IMR-90 (cell line): ENCODE data around the gene GSPT1. TPM values are rescaled to one million over a fixed set of nuclear protein-coding genes. Genes with fewer than 3 reads are reported as not detected.

Experiments
- ATAC-seq: fragments of 200-7000 bp; cut with Tn5 transposase; 2 replicates; pipeline ENCODE4 v1.9.1; 2020; ENCODE audit warnings: low read depth, mild to moderate bottlenecking, moderate library complexity
- BruUV-seq: library from RNA; stranded (reverse); fragments of 400-500 nt; replicated peaks from 2 replicates; lab custom pipeline; 2021; lab: Mats Ljungman, UMichigan
- CTCF ChIA-PET: fragments of 300-600 bp; formaldehyde crosslinking; extraction: SDS; loops from one replicate; lab custom pipeline; 2021; ENCODE audit warnings: antibody characterized with exemption; lab: Yijun Ruan, JAX
- POLR2A ChIA-PET: fragments of 300-600 bp; sonication (Branson Sonifier 250); formaldehyde crosslinking; loops from one replicate; lab custom pipeline; 2022; ENCODE audit warnings: antibody characterized with exemption; ENCODE audit not compliant: unreplicated experiment; lab: Charles Lee
- DNase-seq: peaks from one replicate; pipeline ENCODE4 v3.0.0; 2013
- H2AFZ ChIP-seq: replicated peaks from 2 replicates; pipeline ENCODE3; 2013; ENCODE audit warnings: low read length, mild to moderate bottlenecking; ENCODE audit not compliant: poor library complexity
- H2AK5ac ChIP-seq: 2 replicates; pipeline ENCODE4 v1.6.1; 2013; ENCODE audit warnings: low read depth, low read length, inconsistent platforms
- H2AK9ac ChIP-seq: replicated peaks from 2 replicates; pipeline ENCODE3; 2013; ENCODE audit warnings: mild to moderate bottlenecking, low read depth, low read length, moderate library complexity; ENCODE audit not compliant: poor library complexity
- H2BK120ac ChIP-seq: 2 replicates; pipeline ENCODE4 v1.6.1; 2013; ENCODE audit warnings: low read depth, low read length, inconsistent platforms
- H2BK15ac ChIP-seq: 3 replicates; pipeline ENCODE4 v1.6.1; 2013; ENCODE audit warnings: low read depth, low read length, inconsistent platforms
- H2BK20ac ChIP-seq: 2 replicates; pipeline ENCODE4 v1.6.1; 2013; ENCODE audit warnings: low read depth, mild to moderate bottlenecking, inconsistent platforms, low read length, moderate library complexity
- H2BK5ac ChIP-seq: 2 replicates; pipeline ENCODE4 v1.6.1; 2013; ENCODE audit warnings: mild to moderate bottlenecking, low read depth, low read length, inconsistent platforms; ENCODE audit not compliant: poor library complexity, severe bottlenecking
- H3K14ac ChIP-seq: replicated peaks from 2 replicates; pipeline ENCODE4 v1.6.1; 2013; ENCODE audit warnings: low read depth, low read length, inconsistent platforms
- H3K18ac ChIP-seq: 2 replicates; pipeline ENCODE4 v1.6.1; 2013; ENCODE audit warnings: low read depth, low read length, control low read depth
- H3K23ac ChIP-seq: 2 replicates; pipeline ENCODE4 v1.6.1; 2013; ENCODE audit warnings: low read depth, low read length, inconsistent platforms
- H3K27ac ChIP-seq: 2 replicates; pipeline ENCODE4 v1.5.1; 2013; ENCODE audit warnings: mild to moderate bottlenecking, control low read depth, low read length; ENCODE audit not compliant: insufficient read depth
- H3K27me3 ChIP-seq: 2 replicates; pipeline ENCODE4 v1.6.1; 2013; ENCODE audit warnings: low read length; ENCODE audit not compliant: control insufficient read depth, insufficient read depth
- H3K36me3 ChIP-seq: 2 replicates; pipeline ENCODE4 v1.6.1; 2013; ENCODE audit warnings: low read length, mixed read lengths; ENCODE audit not compliant: control insufficient read depth, insufficient read depth
- H3K4ac ChIP-seq: 2 replicates; pipeline ENCODE4 v1.6.1; 2013; ENCODE audit warnings: low read depth, low read length, inconsistent platforms
- H3K4me1 ChIP-seq: 2 replicates; pipeline ENCODE4 v1.6.1; 2013; ENCODE audit warnings: low read length, mixed read lengths; ENCODE audit not compliant: control insufficient read depth, insufficient read depth
- H3K4me2 ChIP-seq: 2 replicates; pipeline ENCODE4 v1.6.1; 2013; ENCODE audit warnings: low read depth, mild to moderate bottlenecking, control low read depth, low read length, moderate library complexity
- H3K4me3 ChIP-seq: 2 replicates; pipeline ENCODE4 v1.5.1; 2013; ENCODE audit warnings: low read depth, mild to moderate bottlenecking, control low read depth, low read length, moderate library complexity; ENCODE audit not compliant: insufficient read depth
- H3K56ac ChIP-seq: 2 replicates; pipeline ENCODE4 v1.6.1; 2013; ENCODE audit warnings: low read length, inconsistent platforms; ENCODE audit not compliant: insufficient read depth; ENCODE audit errors: extremely low read depth
- H3K79me1 ChIP-seq, 2 experiments: 2 replicates each; pipeline ENCODE4 v1.6.1; 2013; ENCODE audit warnings: low read length in 2 of 2, inconsistent platforms in 1 of 2, low read depth in 1 of 2
- H3K9ac ChIP-seq: 2 replicates; pipeline ENCODE4 v1.6.1; 2013; ENCODE audit warnings: low read depth, low read length, control low read depth
- H3K9me1 ChIP-seq: 2 replicates; pipeline ENCODE4 v1.6.1; 2013; ENCODE audit warnings: low read length, inconsistent platforms; ENCODE audit not compliant: insufficient read depth
- H3K9me3 ChIP-seq: 2 replicates; pipeline ENCODE4 v1.6.1; 2013; ENCODE audit warnings: low read length; ENCODE audit not compliant: control insufficient read depth, insufficient read depth
- H4K20me1 ChIP-seq: 2 replicates; pipeline ENCODE4 v1.6.1; 2013; ENCODE audit warnings: low read length, inconsistent platforms; ENCODE audit not compliant: insufficient read depth
- H4K5ac ChIP-seq: 2 replicates; pipeline ENCODE4 v1.6.1; 2013; ENCODE audit warnings: mild to moderate bottlenecking, low read depth, low read length, control low read depth
- H4K8ac ChIP-seq, 2 experiments: 2 replicates each; pipeline ENCODE4 v1.6.1; 2013; ENCODE audit warnings: low read depth in 2 of 2, low read length in 2 of 2, control low read depth in 1 of 2, inconsistent platforms in 1 of 2
- H4K91ac ChIP-seq: 2 replicates; pipeline ENCODE4 v1.6.1; 2013; ENCODE audit warnings: low read depth, low read length, inconsistent platforms; ENCODE audit not compliant: insufficient read depth
- CEBPB ChIP-seq: IDR thresholded peaks from 2 replicates; pipeline ENCODE4 v1.6.1; 2012; ENCODE audit warnings: low read depth, low read length, improper control_type of control experiment
- MAZ ChIP-seq: IDR thresholded peaks from 2 replicates; pipeline ENCODE4 v1.6.1; 2012; ENCODE audit warnings: low read depth, mild to moderate bottlenecking, low read length, improper control_type of control experiment, moderate library complexity, borderline replicate concordance
- NFE2L2 ChIP-seq: fragments of 150-350 bp; IDR thresholded peaks from 2 replicates; pipeline ENCODE4 v1.6.1; 2016; ENCODE audit warnings: low read depth, mild to moderate bottlenecking, low read length
- POLR2A ChIP-seq: IDR thresholded peaks from 2 replicates; pipeline ENCODE4 v1.6.1; 2012; ENCODE audit warnings: mild to moderate bottlenecking, low read depth, low read length
- RAD21 ChIP-seq: IDR thresholded peaks from 2 replicates; pipeline ENCODE4 v1.6.1; 2012; ENCODE audit warnings: low read length, improper control_type of control experiment
- SMC3 ChIP-seq: fragments of 150-350 bp; IDR thresholded peaks from 2 replicates; pipeline ENCODE4 v1.6.1; 2016; ENCODE audit warnings: low read depth, mild to moderate bottlenecking, antibody characterized with exemption, low read length, moderate library complexity
- WGBS, 2 experiments: methylation state at CpG; one replicate each; pipeline versions ENCODE4 v1.1.5 to v1.1.7; 2013; ENCODE audit warnings: missing lambda C conversion rate in 2 of 2; ENCODE audit not compliant: insufficient read length in 1 of 2; ENCODE audit errors: extremely low coverage in 2 of 2; 5-methylcytosine and 5-hydroxymethylcytosine counted together
- dilution Hi-C: fragments of 300-500 bp; cut with HindIII; formaldehyde crosslinking; loops from one replicate; pipeline ENCODE4 v1.14.3; 2018; ENCODE audit warnings: low sequenced_read_pairs; ENCODE audit not compliant: unreplicated experiment
- in situ Hi-C: fragments of 300-500 bp; cut with MboI; formaldehyde crosslinking; loops from 3 replicates; pipeline ENCODE4 v1.14.3; 2019; ENCODE audit warnings: low sequenced_read_pairs, inconsistent platforms, mixed read lengths
- intact Hi-C: fragments of 100-400 bp; cut with micrococcal nuclease; formaldehyde crosslinking; loops from 2 replicates; pipeline ENCODE4 v1.10.0; 2022
- polyA plus RNA-seq, 3 experiments: library from polyadenylated mRNA; depleted of rRNA; stranded (reverse); fragments of >200 nt; gene quantifications; 2 replicates each; pipeline ENCODE4 v1.2.3, GENCODE V29; 2012; ENCODE audit warnings: low replicate concordance in 1 of 3
- total RNA-seq: library from RNA; depleted of rRNA; stranded (reverse); fragments of >200 nt; gene quantifications from 2 replicates; pipeline ENCODE4 v1.2.3, GENCODE V29; 2012

The GSPT1 gene
- total and polyA plus RNA-seq, 2 of the 4 experiments (the other 2 are of a cell fraction), result 76.3 to 84.8 TPM

DNA sequence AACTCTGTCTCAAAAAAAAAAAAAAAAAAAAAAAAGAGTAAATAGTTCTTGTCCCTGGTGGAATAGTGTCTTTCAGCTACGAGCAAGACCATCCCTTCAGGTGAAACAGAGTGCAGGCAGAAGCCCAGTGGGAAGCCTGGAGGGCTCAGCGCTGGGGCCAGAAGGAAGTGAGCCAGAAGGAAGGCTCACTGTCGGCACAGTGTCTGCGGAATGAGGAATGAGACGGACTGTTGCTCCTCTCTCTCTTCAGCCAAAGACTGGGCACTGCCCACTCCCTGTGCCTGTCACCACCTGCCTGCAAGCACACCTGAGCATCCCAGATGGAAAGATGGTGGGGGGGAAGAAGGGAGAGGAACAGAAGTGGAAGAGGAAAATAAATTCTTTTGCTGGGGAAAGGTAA lies 71.9 kb downstream of the GSPT1 start:
- BruUV-seq, result no TSS peak
- in situ Hi-C loops (no loop called here), intact Hi-C loops (no loop called here), dilution Hi-C loops (no loop called here)
- DNase-seq, result no peak
- WGBS, 2 experiments, result no CpG with 5 or more reads among the region's 5 CpGs
- no peak overlapping the region for H2BK15ac ChIP-seq
- H2AK5ac ChIP-seq, result no peak overlapping the region
- no peak overlapping the region for H3K18ac ChIP-seq
- H3K4me1 ChIP-seq, result peaks cover 1% of the 10 kb centered on the region; the same call in 1 of the 2 replicates
- ChIA-PET POLR2A (no interaction called here), CTCF (no interaction called here)
- no peak overlapping the region for H4K5ac ChIP-seq
- H3K9me1 ChIP-seq, result peaks cover 3% of the 10 kb centered on the region
- no peak overlapping the region for H4K8ac ChIP-seq
- H2BK5ac ChIP-seq, result no peak overlapping the region
- no peak overlapping the region for H4K91ac ChIP-seq
- no peaks in the 10 kb centered on the region for H3K9me3 ChIP-seq
- H2BK120ac ChIP-seq, result no peak overlapping the region
- TF ChIP-seq NFE2L2 (no peak), MAZ (no peak), SMC3 (no peak), POLR2A (no peak), RAD21 (no peak), CEBPB (no peak)
- H3K14ac ChIP-seq, result no peak overlapping the region
- peaks cover 19% of the 10 kb centered on the region for H4K20me1 ChIP-seq
- H3K4me2 ChIP-seq, result no peak overlapping the region
- H3K27ac ChIP-seq, result no peak overlapping the region
- H3K79me1 ChIP-seq, result peaks cover 30 to 50% of the 10 kb centered on the region in 2 experiments
- H2AFZ ChIP-seq, result no peak overlapping the region
- no peak overlapping the region for H3K9ac ChIP-seq
- H3K4me3 ChIP-seq, result no peak overlapping the region
- H3K56ac ChIP-seq, result no peak overlapping the region
- no peak overlapping the region for H2BK20ac ChIP-seq
- H3K36me3 ChIP-seq, result peaks cover 61% of the 10 kb centered on the region
- no peak overlapping the region for H3K4ac ChIP-seq
- H3K27me3 ChIP-seq, result no peaks in the 10 kb centered on the region
- no peak overlapping the region for H3K23ac ChIP-seq
- no peak overlapping the region for H2AK9ac ChIP-seq
- ATAC-seq, result no peak
